A549 (cell line): ENCODE data around the gene CD300A.

Source experiments
- BHLHE40 ChIP-seq: IDR thresholded peaks from 2 replicates; pipeline ENCODE4 v1.6.1; 2012; ENCODE audit warnings: low read depth, low read length, inconsistent platforms
- EP300 ChIP-seq, 2 experiments: fragments of >200 bp; sonication (Bioruptor Twin); formaldehyde crosslinking; IDR thresholded peaks; 2 replicates in 1 of 2; 3 replicates in 1 of 2; pipeline ENCODE4 v1.6.1; 2016 to 2017
- POLR2A ChIP-seq: IDR thresholded peaks from 2 replicates; pipeline ENCODE4 v1.6.1; 2012; ENCODE audit warnings: mild to moderate bottlenecking, low read length
- POLR2AphosphoS2 ChIP-seq: conservative IDR thresholded peaks from 2 replicates; pipeline ENCODE4 v1.6.1; 2012; ENCODE audit warnings: low read length, improper control_type of control experiment, inconsistent platforms
- RCOR1 ChIP-seq: fragments of 150-350 bp; IDR thresholded peaks from 2 replicates; pipeline ENCODE4 v1.6.1; 2014; ENCODE audit warnings: antibody characterized with exemption, low read length, low read depth
- TF ChIP-seq, protein P1 (sequence below): fragments of >200 bp; sonication (Bioruptor Twin); formaldehyde crosslinking; IDR thresholded peaks from 3 replicates; pipeline ENCODE4 v1.5.1; 2016
- TF ChIP-seq, protein P2 (sequence below): fragments of 150-350 bp; IDR thresholded peaks from 2 replicates; pipeline ENCODE4 v1.6.1; 2014; ENCODE audit warnings: low read depth, mild to moderate bottlenecking, low read length

DNA sequence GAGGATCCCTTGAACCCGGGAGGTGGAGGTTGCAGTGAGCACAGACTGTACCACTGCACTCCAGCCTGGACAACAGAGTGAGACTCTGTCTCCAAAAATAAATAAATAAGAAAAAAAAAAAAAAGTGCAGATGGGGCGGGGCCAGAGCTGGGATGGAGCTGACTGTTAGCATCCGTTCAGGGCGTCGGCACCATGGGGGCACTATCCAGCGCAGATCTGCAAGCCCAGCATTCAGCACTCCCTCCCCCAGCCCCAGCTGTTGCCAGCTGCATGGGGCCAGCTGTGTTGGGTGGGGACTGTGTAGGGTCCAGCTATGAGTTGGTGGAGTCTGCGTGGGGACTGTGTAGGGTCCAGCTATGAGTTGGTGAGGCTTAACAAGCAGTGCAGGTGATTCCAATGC is 21.3 kb upstream of the CD300A start:
- TF ChIP-seq RCOR1 (no peak), EP300 (IDR thresholded peaks at IDR 0.05) (no peak), BHLHE40 (no peak), POLR2AphosphoS2 (no peak), POLR2A (no peak)
- TF ChIP-seq, protein P1, sequence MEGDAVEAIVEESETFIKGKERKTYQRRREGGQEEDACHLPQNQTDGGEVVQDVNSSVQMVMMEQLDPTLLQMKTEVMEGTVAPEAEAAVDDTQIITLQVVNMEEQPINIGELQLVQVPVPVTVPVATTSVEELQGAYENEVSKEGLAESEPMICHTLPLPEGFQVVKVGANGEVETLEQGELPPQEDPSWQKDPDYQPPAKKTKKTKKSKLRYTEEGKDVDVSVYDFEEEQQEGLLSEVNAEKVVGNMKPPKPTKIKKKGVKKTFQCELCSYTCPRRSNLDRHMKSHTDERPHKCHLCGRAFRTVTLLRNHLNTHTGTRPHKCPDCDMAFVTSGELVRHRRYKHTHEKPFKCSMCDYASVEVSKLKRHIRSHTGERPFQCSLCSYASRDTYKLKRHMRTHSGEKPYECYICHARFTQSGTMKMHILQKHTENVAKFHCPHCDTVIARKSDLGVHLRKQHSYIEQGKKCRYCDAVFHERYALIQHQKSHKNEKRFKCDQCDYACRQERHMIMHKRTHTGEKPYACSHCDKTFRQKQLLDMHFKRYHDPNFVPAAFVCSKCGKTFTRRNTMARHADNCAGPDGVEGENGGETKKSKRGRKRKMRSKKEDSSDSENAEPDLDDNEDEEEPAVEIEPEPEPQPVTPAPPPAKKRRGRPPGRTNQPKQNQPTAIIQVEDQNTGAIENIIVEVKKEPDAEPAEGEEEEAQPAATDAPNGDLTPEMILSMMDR = no peak
- TF ChIP-seq, protein P2, sequence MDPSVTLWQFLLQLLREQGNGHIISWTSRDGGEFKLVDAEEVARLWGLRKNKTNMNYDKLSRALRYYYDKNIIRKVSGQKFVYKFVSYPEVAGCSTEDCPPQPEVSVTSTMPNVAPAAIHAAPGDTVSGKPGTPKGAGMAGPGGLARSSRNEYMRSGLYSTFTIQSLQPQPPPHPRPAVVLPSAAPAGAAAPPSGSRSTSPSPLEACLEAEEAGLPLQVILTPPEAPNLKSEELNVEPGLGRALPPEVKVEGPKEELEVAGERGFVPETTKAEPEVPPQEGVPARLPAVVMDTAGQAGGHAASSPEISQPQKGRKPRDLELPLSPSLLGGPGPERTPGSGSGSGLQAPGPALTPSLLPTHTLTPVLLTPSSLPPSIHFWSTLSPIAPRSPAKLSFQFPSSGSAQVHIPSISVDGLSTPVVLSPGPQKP = no peak
